Measurements from ENCODE around the gene FAM204A.

DNA sequence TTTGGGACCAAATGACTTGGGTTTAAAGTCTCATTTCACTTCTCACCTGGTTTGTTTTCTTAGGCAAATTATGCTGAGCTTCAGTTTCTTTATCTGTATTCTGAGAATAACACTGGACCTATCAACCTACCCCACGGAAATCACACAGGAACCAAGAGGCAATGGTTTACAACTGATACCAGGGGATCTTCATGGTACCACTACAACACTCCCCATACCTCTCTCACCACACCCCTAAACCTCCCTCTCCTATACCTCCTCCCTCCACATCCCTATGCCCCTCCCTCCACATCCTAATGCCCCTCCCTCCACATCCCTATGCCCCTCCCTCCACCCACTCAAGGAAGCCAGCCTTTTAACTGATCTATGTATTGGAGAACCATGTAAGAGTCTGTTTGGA, 9.9 kb downstream of the FAM204A start:
- TF ChIP-seq CTCF (conservative IDR thresholded peaks at IDR 0.05; ENCODE audit: low read length) (no peak), EZH2phosphoT487 (IDR thresholded peaks at IDR 0.05; ENCODE audit: borderline replicate concordance) (no peak)

Measured in Loucy (cell line).